Measurements from ENCODE around the gene ZNF423.

The ZNF423 gene

GRCh38 chr16:49589544-49590031 is 266.3 kb downstream of the ZNF423 start:
- FAIRE-seq (no peak), DNase-seq (ENCODE audit: low spot score) (no peak)

DNA sequence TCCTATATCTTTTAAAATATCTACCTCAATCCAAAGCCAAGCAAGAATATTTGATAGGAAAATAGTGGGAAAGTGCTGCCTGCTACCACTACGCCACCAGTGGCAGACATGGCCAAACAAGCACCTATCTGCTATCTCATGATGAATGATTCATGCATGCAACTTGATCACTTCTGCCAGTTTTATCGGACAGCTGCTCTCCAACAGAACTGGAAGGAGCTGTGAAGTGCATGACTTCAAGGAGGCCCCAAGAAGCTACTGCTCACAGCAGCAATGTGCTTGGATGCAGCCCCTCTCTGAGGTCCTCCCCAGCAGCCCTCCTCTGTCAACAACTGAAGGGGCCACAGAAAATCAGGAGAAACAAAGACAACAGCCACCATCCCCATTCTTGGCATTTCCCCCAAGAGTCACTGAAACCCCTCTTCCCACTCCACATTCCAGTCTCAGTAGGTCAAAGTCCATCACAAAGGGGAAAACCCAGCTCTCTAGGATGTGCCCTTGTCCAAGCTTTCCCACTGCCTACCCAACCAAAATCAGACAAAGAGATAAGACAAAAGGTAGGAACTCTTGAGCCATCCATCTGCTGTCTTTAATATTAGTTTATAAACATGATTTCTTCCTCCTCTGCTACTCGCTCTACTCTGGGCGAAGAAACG is 267.1 kb downstream of the ZNF423 start:
- DNase-seq (ENCODE audit: low spot score), result no peak

DNA sequence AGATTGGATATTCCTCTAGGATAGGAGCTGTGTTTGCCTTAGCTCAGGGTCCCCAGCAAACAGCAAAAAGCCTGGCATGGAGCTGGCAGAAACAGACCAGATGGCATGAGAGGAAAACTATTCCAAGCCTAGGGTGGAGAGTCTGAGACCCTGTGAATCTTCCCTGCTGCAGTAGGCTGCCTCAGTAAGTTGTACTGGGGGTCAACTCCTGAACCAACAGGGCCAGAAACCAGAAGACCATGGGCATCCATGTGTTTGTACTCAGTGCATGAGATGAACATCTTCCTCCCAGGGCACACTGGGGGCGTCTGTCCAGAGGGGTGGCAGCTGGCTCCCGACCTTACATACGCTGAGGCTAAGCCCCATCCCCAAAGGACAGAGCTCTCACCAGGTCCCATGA is 267.9 kb downstream of the ZNF423 start:
- DNase-seq (ENCODE audit: low spot score), result no peak
- FAIRE-seq, result no peak

More for the DNA sequence above, 267.1 kb downstream of the ZNF423 start:
- FAIRE-seq, result no peak

DNA sequence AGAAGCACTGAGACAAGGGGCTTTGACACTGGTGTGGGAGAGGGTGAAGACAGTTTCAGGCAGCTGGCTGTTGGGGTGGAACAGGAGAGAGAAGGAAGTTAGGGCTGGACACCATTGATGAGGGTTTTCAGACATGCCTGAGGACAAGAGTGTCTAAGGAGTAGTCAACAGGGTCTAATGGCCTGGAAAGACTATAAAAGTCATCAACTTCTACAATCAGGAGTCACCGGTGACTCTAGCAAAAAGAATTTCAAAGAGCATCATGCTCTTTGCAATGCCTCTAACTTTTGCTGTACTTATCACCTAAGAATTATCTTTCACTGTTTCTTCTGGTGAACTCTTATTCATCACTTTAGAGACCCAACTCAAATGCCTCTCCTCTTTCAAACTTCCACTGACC is 268.4 kb downstream of the ZNF423 start:
- DNase-seq (ENCODE audit: low spot score), result no peak
- FAIRE-seq, result no peak

DNA sequence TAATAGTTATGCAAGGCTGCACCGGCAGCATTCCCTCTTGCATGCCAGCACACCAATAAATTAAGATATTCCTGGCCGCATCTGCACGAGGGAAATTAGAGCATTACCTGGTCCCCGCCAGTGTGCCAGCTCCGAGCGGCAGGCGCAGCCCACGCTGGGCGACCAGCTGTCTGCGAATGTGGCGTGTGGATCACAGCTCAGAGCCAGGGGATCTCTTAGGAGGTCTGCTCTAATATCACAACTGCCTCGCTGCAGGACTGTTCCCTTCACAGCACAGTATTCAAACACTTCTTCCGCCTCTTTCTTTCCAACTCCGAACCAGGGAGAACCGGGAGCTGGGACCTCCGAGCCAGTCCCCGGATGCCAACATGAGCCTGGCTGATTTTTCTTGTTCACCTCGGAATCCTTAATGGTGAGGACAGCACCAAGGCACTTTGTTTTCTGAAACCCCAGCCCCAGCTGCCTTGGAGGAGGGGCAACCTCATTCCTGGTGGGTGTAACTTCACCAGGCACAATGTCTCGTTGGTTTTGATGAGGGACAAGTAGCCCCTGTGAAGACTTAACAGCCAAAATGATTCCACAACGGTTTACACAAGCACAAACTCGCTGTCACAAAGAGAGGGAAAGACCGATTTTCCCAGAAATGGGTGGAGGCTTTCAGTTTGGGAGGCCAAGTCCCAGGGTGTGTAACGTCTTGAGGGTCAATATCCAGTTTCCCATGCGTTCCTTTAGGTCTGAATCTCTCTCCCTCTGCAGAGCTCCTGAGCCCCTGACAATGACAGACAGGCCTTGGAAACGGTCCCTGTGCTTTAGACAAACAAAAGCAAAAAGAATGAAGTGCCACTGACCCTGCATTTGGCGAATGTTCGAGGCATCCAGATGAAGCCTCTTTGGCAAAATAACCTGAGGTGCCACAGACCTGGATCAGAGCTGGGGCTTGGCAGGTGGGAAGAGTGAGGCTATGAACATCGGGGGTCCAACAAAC is 269.2 kb downstream of the ZNF423 start:
- DNase-seq (ENCODE audit: low spot score), result no peak
- no peak for FAIRE-seq

GRCh38 chr16:49585143-49585832 is 270.6 kb downstream of the ZNF423 start:
- DNase-seq (ENCODE audit: low spot score), result no peak
- FAIRE-seq, result no peak

DNA sequence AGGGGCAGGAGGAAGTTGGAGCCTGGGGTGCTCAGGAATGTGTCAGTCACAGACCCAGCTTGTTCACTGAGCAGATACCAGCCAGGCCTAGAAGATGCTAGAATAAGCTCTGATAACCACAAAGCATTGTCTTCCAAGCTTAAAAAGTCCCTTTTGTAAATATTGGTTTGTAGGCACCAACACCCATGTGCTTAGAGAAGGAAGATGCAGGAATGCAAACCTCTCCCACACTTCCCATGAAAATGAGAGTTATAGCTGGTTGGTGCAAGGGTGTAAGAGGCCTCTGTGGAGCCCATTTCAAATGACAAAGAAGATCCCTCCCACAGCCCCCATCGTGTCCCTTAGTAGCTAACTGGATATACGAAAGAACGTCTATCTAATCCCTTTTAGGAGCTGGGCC is 272.0 kb downstream of the ZNF423 start:
- DNase-seq (ENCODE audit: low spot score) (no peak), FAIRE-seq (no peak)

DNA sequence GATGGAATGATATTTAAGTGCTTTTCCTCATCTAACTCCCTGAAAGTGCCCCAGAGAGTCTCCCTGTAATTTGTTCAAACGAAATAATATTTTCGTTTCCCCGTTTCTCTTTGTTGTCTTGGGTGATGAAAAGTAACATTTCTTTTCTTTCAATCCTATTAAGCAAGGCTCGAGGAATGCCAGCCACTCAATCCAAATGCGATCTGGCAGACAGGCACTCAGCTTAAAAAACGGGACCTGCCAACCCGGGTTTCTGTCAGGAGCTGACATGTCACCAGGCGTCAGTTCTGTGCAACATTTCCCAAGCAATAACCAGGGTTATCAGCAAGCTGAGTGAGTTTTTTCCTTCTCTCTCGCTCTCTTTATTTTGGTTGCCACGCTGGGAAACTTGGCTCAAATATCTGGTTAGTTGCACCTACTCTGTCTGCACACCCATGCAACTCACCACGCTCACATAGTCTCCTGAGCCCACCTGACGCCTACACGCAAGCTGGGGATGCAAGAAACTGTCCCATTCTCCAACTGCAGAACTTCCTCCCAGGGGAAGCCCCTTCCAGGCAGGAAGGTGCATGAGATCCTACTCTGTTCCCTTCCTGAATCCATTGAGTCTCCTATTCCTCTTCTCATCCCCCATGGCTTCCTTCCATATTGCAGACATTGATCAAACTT is 274.1 kb downstream of the ZNF423 start:
- DNase-seq (ENCODE audit: low spot score), result no peak
- no peak for FAIRE-seq

DNA sequence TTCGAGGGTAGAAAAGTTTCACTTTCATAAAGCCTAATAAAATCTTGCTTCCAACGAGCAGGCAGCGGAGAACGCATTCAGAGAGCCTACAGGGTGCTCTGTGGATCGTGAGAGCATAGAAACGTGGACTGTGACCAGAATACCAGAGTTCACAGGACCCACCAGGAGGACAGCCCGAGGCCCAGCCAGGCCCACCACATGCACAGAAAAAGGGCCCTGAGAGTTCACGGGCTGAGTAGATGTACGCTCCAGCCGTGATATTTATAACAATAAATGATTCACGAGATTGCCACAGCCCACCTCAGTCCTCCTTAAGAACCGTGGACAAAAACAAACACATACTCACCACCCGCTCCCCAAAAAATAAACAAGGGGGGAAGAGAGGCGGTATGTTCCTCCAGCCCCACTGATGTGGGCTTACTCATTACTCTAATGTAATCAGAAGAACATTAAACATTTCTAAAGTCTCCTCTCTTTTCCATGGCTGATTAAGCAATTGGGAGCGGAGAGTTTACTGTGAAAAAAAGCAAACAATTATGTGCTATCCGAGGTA is 275.1 kb downstream of the ZNF423 start:
- DNase-seq (ENCODE audit: low spot score) (no peak), FAIRE-seq (no peak)

- DNase-seq (ENCODE audit: low spot score) (no peak), FAIRE-seq (no peak)
These were observed 277.4 kb downstream of the ZNF423 start for GRCh38 chr16:49578435-49579024.

- FAIRE-seq (no peak), DNase-seq (ENCODE audit: low spot score) (no peak)
These were observed 277.9 kb downstream of the ZNF423 start for GRCh38 chr16:49578018-49578417.

- FAIRE-seq (no peak), DNase-seq (ENCODE audit: low spot score) (no peak)
These were observed 279.0 kb downstream of the ZNF423 start for GRCh38 chr16:49576941-49577340.

GRCh38 chr16:49576173-49576494 is 279.8 kb downstream of the ZNF423 start:
- no peak for DNase-seq (ENCODE audit: low spot score)
- no peak for FAIRE-seq

DNA sequence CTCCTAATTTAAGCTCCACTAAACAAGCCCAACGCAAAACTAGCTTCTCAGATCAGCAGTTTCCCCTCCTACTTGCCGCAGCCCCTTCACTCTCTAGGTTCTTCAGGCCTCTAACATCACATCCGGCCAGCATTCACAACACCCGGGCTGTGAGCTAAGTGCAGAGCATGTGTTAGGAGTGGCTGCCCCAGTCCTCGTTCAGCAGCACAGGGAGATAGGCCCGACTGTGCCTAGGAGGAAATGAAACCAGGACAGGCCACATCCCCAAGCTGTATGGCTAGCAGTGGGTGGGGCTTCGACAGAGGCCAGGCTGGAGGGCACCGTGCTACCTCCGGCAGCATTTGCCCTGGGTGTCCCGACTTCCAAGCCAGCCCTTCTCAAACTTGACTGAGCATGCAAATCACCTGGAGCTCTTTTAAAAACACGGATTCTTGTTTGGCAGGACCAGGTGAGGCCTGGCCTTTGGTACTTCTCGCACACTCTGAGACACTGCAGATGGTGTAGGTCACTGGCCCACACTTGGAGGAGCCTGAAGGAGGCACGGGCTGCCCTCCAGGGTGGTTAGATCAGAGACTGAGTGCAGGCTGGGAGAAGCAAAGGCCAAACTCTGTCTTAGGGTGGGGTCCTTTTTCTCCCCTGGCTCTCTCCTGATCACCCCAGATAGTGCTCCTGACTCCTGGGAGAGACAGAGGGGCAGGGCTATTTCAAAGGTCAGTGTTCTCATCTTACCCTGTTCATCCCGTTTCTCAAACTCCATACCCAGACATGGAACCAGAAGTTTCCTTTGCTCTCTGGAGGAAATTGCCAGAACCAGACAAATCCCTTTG is 280.4 kb downstream of the ZNF423 start:
- FAIRE-seq (no peak), DNase-seq (ENCODE audit: low spot score) (no peak)

DNA sequence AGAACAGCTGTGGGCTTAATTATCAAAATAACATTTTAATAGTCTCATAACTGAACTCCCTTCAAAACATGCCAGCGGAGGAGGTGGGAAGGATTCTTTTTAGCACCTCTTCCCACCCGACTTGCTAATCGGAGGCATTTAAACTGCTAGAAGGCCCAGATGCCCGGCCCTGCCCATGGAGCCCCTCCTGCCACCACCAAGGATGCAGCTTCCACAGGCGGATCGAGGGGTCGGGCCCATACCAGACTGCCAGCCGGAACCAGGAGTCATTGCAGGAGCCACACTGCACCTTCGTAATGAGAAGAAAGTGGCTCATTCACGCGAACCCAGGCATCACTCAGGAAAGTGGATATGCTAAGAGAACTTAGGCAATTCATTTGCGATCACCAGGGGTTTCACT is 281.1 kb downstream of the ZNF423 start:
- FAIRE-seq, result no peak
- no peak for DNase-seq (ENCODE audit: low spot score)

DNA sequence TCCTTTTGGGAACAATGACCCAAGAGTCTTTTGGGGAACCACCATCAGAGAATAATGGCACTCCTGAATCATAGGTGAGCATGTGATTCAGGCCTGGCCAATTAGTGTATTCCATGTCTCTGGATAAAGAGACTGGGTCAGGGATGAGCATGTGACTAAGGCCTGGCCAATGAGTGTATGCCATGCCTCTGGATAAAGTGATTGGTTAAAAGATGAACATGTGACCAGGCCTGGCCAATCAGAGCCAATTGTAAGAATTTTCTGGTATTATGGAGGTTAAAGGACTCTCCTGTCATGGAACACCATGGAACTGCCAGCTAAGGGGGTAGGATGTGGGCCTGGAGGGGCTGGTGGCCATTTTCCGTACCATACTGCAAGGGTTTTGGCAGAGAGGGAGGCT is 288.0 kb downstream of the ZNF423 start:
- FAIRE-seq, result no peak
- DNase-seq (ENCODE audit: low spot score), result no peak

DNA sequence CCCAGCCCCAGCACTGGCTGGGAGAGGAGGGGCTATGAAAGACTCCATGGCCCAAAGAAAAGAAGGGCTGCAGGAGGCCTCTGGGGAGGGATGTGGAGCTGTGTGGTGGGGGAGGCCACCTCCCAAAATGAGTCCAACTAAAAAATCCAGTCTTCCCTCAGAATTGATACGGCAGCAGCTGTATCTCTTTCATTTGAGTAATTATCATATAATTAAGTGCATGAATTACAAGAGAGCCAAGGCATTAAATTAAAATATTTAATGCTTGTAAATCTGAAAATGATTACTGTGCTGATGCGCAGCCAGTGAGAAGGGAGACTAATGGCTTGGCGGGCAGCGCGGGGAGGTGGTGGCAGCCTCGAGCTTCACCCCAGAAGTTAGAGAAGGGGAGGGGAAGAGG is 289.5 kb downstream of the ZNF423 start:
- FAIRE-seq (no peak), DNase-seq (ENCODE audit: low spot score) (no peak)

GRCh38 chr16:49564496-49565229 is 291.2 kb downstream of the ZNF423 start:
- DNase-seq (ENCODE audit: low spot score), result no peak
- FAIRE-seq, result no peak

DNA sequence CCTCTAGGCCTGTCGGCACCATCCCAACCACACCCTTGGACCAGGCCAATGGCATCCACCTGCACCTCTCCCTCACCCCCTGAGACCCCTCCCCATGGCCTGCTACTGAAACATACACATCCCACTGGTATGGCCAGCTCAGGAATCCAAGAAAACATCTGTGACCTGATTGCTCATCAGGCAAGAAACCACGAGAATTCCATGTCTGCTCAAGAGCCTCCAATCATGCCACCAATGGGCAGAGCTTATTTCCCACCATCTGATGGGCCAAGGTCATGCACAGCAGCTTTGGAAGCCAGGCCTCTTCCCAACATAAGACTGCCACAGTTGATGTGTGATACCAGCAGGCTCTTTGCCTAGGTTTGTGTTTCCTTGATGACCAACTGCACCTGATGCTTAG is 292.2 kb downstream of the ZNF423 start:
- no peak for DNase-seq (ENCODE audit: low spot score)
- no peak for FAIRE-seq
